ENCODE data around the gene IRGC.

- TF ChIP-seq CTCF (IDR thresholded peaks at IDR 0.05), result no peak
- no peak for TF ChIP-seq POLR2A (IDR thresholded peaks at IDR 0.05; ENCODE audit: low read length)
- no peak for TF ChIP-seq E2F6 (IDR thresholded peaks at IDR 0.05; ENCODE audit: borderline replicate concordance, low read depth)
- TF ChIP-seq RARB (CRISPR knock-in tag; IDR thresholded peaks at IDR 0.05), result no peak
- no peak for TF ChIP-seq CHD4 (IDR thresholded peaks at IDR 0.05; ENCODE audit: borderline replicate concordance)
- no peak for TF ChIP-seq RAD21 (conservative IDR thresholded peaks at IDR 0.05 in 1 of 2, IDR thresholded peaks at IDR 0.05 in 1 of 2)
Observed at GRCh38 chr19:43720936-43721335, 5.1 kb downstream of the IRGC start.
